Activated CD4-positive, alpha-beta T cell treated with anti-CD3 and anti-CD28 coated beads, Interleukin-2, amount 10 ng/mL, durations not matched to agents 24 days and 14 days (primary cell): ENCODE data around the gene CHST15. TPM values are rescaled to one million over a fixed set of nuclear protein-coding genes. Genes with fewer than 3 reads are reported as not detected.

ENCODE experiments used
- DNase-seq: peaks from one replicate; pipeline ENCODE4 v3.0.0; 2022
- H3K27ac Mint-ChIP-seq: one replicate; pipeline ENCODE4 v1.8.0; 2022; ENCODE audit warnings: mild to moderate bottlenecking, mixed read lengths
- H3K27me3 Mint-ChIP-seq: one replicate; pipeline ENCODE4 v1.8.0; 2022; ENCODE audit warnings: mixed read lengths
- H3K36me3 Mint-ChIP-seq: one replicate; pipeline ENCODE4 v1.8.0; 2022; ENCODE audit warnings: low read depth, mild to moderate bottlenecking, mixed read lengths
- H3K4me1 Mint-ChIP-seq: one replicate; pipeline ENCODE4 v1.8.0; 2021; ENCODE audit warnings: mixed read lengths
- H3K4me3 Mint-ChIP-seq: one replicate; pipeline ENCODE4 v1.8.0; 2022; ENCODE audit warnings: mild to moderate bottlenecking, moderate library complexity, mixed read lengths
- H3K9me3 Mint-ChIP-seq: one replicate; pipeline ENCODE4 v1.8.0; 2021; ENCODE audit warnings: mixed read lengths
- intact Hi-C: fragments of 100-400 bp; cut with micrococcal nuclease; formaldehyde crosslinking; loops from one replicate; pipeline ENCODE4 v1.15.1; 2023
- total RNA-seq: library from RNA; stranded (reverse); gene quantifications from 2 replicates; pipeline ENCODE4 v1.2.3, GENCODE V29; 2022

CHST15 gene
- 0.16 and 0.36 TPM in 2 replicates for total RNA-seq

GRCh38 chr10:124092860-124093773 is at the start of gene CHST15:
TSS of gene CHST15 (minus strand) at chr10:124093598. CDS start at chr10:124046212, 47,386 bp downstream.
- Mint-ChIP-seq H3K27ac (no peak within 1 kb of the TSS), H3K27me3 (peaks cover 58% of the 10 kb centered on the region), H3K36me3 (no peaks in the 10 kb centered on the region), H3K4me3 (peak within 1 kb of the TSS; percentile 41), H3K4me1 (no peaks in the 10 kb centered on the region), H3K9me3 (no peaks in the 10 kb centered on the region)
- peak; percentile 61 for DNase-seq
- intact Hi-C loops: no loop called here

GRCh38 chr10:124142960-124143359 is 49.6 kb upstream of the CHST15 start:
- no peak overlapping the region for H3K27ac Mint-ChIP-seq
- no peaks in the 10 kb centered on the region for H3K9me3 Mint-ChIP-seq
- H3K4me1 Mint-ChIP-seq: no peaks in the 10 kb centered on the region
- DNase-seq: no peak
- peaks cover 3% of the 10 kb centered on the region for H3K27me3 Mint-ChIP-seq
- no peak overlapping the region for H3K4me3 Mint-ChIP-seq
- intact Hi-C loops: no loop called here
- no peaks in the 10 kb centered on the region for H3K36me3 Mint-ChIP-seq

- H3K27ac Mint-ChIP-seq: no peak overlapping the region
- H3K4me1 Mint-ChIP-seq: no peaks in the 10 kb centered on the region
- DNase-seq: no peak
- no peaks in the 10 kb centered on the region for H3K9me3 Mint-ChIP-seq
- H3K27me3 Mint-ChIP-seq: peaks cover 8% of the 10 kb centered on the region
- intact Hi-C loops: no loop called here
- H3K4me3 Mint-ChIP-seq: no peak overlapping the region
- H3K36me3 Mint-ChIP-seq: no peaks in the 10 kb centered on the region
Observed at GRCh38 chr10:124142006-124142739, 48.8 kb upstream of the CHST15 start.

GRCh38 chr10:124138883-124139348 is 45.5 kb upstream of the CHST15 start:
- Mint-ChIP-seq H3K9me3 (no peaks in the 10 kb centered on the region), H3K4me3 (no peak overlapping the region), H3K36me3 (no peaks in the 10 kb centered on the region), H3K27ac (no peak overlapping the region), H3K27me3 (peaks cover 14% of the 10 kb centered on the region), H3K4me1 (no peaks in the 10 kb centered on the region)
- intact Hi-C loops: no loop called here
- no peak for DNase-seq

GRCh38 chr10:124138195-124138882 is 44.9 kb upstream of the CHST15 start:
- no peak for DNase-seq
- Mint-ChIP-seq H3K4me3 (no peak overlapping the region), H3K27me3 (peaks cover 14% of the 10 kb centered on the region), H3K4me1 (no peaks in the 10 kb centered on the region), H3K36me3 (no peaks in the 10 kb centered on the region), H3K9me3 (no peaks in the 10 kb centered on the region), H3K27ac (no peak overlapping the region)
- intact Hi-C loops: no loop called here

GRCh38 chr10:124134251-124134893 is 41.0 kb upstream of the CHST15 start:
- intact Hi-C loops: no loop called here
- H3K4me1 Mint-ChIP-seq: no peaks in the 10 kb centered on the region
- peaks cover 12% of the 10 kb centered on the region for H3K27me3 Mint-ChIP-seq
- no peaks in the 10 kb centered on the region for H3K9me3 Mint-ChIP-seq
- no peak for DNase-seq
- H3K4me3 Mint-ChIP-seq: no peak overlapping the region
- no peak overlapping the region for H3K27ac Mint-ChIP-seq
- H3K36me3 Mint-ChIP-seq: no peaks in the 10 kb centered on the region

- Mint-ChIP-seq H3K27ac (no peak overlapping the region), H3K36me3 (no peaks in the 10 kb centered on the region), H3K27me3 (peaks cover 11% of the 10 kb centered on the region), H3K9me3 (no peaks in the 10 kb centered on the region), H3K4me1 (no peaks in the 10 kb centered on the region), H3K4me3 (no peak overlapping the region)
- intact Hi-C loops: no loop called here
- DNase-seq: no peak
Observed at GRCh38 chr10:124132876-124133275, 39.5 kb upstream of the CHST15 start.

- Mint-ChIP-seq H3K27me3 (peaks cover 8% of the 10 kb centered on the region), H3K27ac (no peak overlapping the region), H3K4me3 (no peak overlapping the region), H3K4me1 (no peaks in the 10 kb centered on the region), H3K9me3 (no peaks in the 10 kb centered on the region), H3K36me3 (no peaks in the 10 kb centered on the region)
- intact Hi-C loops: no loop called here
- no peak for DNase-seq
Observed at GRCh38 chr10:124132306-124132705, 38.9 kb upstream of the CHST15 start.

GRCh38 chr10:124131172-124131571 is 37.8 kb upstream of the CHST15 start:
- no peak for DNase-seq
- Mint-ChIP-seq H3K9me3 (no peaks in the 10 kb centered on the region), H3K4me3 (no peak overlapping the region), H3K4me1 (no peaks in the 10 kb centered on the region), H3K36me3 (no peaks in the 10 kb centered on the region), H3K27me3 (peaks cover 5% of the 10 kb centered on the region), H3K27ac (no peak overlapping the region)
- intact Hi-C loops: no loop called here

- no peaks in the 10 kb centered on the region for H3K36me3 Mint-ChIP-seq
- H3K9me3 Mint-ChIP-seq: no peaks in the 10 kb centered on the region
- no peak for DNase-seq
- H3K27me3 Mint-ChIP-seq: peaks cover 5% of the 10 kb centered on the region
- H3K4me3 Mint-ChIP-seq: no peak overlapping the region
- intact Hi-C loops: no loop called here
- no peaks in the 10 kb centered on the region for H3K4me1 Mint-ChIP-seq
- H3K27ac Mint-ChIP-seq: no peak overlapping the region
Observed at GRCh38 chr10:124130198-124130900, 37.0 kb upstream of the CHST15 start.

- H3K27me3 Mint-ChIP-seq: no peaks in the 10 kb centered on the region
- H3K27ac Mint-ChIP-seq: no peak overlapping the region
- H3K9me3 Mint-ChIP-seq: no peaks in the 10 kb centered on the region
- no peaks in the 10 kb centered on the region for H3K36me3 Mint-ChIP-seq
- no peaks in the 10 kb centered on the region for H3K4me1 Mint-ChIP-seq
- DNase-seq: no peak
- no peak overlapping the region for H3K4me3 Mint-ChIP-seq
- intact Hi-C loops: no loop called here
Observed at GRCh38 chr10:124129471-124129870, 36.1 kb upstream of the CHST15 start.

GRCh38 chr10:124128811-124129145 is 35.4 kb upstream of the CHST15 start:
- DNase-seq: no peak
- Mint-ChIP-seq H3K4me3 (no peak overlapping the region), H3K36me3 (no peaks in the 10 kb centered on the region), H3K27me3 (no peaks in the 10 kb centered on the region), H3K4me1 (no peaks in the 10 kb centered on the region), H3K27ac (no peak overlapping the region), H3K9me3 (no peaks in the 10 kb centered on the region)
- intact Hi-C loops: no loop called here
